ENCODE measurements around the gene ATP9A. TPM values are rescaled to one million over a fixed set of nuclear protein-coding genes. Genes with fewer than 3 reads are reported as not detected.

Gene ATP9A
- total and polyA plus RNA-seq, 3 donors from 2014 or later = 46.4 to 128 (median 89.3) TPM

DNA sequence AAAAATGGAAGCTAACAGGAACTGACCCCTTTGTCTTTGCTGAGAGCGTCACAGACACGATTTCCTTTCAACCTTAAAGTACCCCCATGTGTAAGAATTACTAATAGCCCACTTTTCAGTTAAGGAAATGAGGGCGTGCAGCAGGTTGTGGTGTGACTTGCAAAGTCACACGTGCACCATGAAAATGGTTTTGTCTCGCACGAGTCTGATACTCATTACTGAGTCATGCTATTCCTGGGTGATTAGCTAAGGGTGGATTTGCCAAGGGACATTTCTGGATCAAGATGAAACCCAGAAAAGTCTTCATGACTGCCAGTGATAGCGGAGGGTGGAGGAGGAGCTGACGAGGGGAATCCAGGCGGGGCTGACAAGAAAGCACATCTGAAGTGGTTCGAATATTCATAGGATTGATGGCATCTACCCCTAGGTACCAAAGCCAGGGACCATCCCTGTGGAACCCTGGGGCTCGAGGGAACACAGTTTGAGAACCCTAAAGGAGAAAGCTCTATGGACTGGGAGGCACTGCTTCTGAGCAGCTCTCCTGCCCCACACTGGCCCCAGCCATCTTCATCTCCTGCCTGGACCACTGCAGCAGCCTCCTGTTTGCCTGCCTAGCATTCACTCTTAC is 213.5 kb downstream of the ATP9A start:
- Histone ChIP-seq H3K27me3 (no peaks in the 10 kb centered on the region), H3K9me3 (no peaks in the 10 kb centered on the region), H3K27ac (no peak overlapping the region), H3K36me3 (ENCODE audit: low read depth, missing control alignments) (no peaks in the 10 kb centered on the region), H3K4me1 (no peaks in the 10 kb centered on the region), H3K4me3 (no peak overlapping the region)
- intact Hi-C loops (cut with DNase I; ENCODE audit: low total_unique reads) = no loop called here
- WGBS, 2 donors = 86 to 89% methylated on average over 11 of the region's 11 CpGs
- no peak for TF ChIP-seq CTCF (IDR thresholded peaks at IDR 0.05)
- no peak for TF ChIP-seq POLR2A (IDR thresholded peaks at IDR 0.05)
- DNase-seq = no peak

DNA sequence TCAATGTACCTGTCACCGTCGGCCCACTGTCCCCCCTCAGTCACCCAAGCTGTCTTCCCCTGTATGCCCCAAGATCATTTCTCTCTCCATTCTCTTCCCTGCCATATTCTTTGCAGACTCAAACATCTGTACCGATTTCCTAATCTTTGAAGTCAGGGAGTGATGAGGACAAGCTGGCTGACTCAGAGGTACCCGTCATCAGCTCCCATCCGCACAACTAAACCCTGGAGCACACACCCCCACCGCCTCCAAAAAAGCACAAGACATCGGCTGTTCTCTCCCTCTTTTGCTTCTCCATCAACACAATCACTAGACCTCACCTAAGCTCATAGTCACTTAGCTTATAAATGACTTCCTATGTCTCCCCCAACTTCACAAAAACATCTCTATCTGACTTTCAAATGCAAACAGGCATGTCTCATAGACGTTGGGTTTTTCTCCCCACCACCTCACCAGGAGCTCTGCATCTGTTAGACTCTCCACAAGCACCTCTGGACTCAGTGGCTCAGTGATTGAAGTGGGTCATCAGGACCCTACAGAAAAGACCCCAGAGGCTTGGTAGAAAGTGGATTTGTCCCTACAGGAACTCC is 214.2 kb downstream of the ATP9A start:
- Histone ChIP-seq H3K4me1 (no peaks in the 10 kb centered on the region), H3K9me3 (no peaks in the 10 kb centered on the region), H3K27me3 (no peaks in the 10 kb centered on the region), H3K36me3 (ENCODE audit: low read depth, missing control alignments) (no peaks in the 10 kb centered on the region), H3K4me3 (no peak overlapping the region), H3K27ac (no peak overlapping the region)
- TF ChIP-seq POLR2A (IDR thresholded peaks at IDR 0.05) = no peak
- no peak for TF ChIP-seq CTCF (IDR thresholded peaks at IDR 0.05)
- no peak for DNase-seq
- WGBS, 2 donors = 67 to 72% methylated on average over 8 of the region's 8 CpGs
- intact Hi-C loops (cut with DNase I; ENCODE audit: low total_unique reads) = no loop called here

DNA sequence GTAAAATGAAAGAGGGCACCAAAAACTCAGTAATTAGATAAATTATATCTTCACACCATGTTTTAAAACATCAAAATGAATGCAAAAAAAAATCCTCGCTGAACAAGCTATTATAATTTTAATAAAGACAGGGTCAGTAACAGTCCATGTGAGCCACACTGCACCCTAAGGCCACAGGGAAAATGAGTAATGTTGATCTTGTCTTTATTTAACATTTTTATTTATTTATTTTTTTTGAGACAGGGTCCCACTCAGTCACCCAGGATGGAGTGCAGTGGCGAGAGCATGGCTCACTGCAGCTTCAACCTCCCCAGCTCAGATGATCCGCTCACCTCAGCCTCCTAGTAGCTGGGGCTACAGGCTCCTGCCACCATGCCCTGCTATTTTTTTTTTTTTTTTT is 217.0 kb downstream of the ATP9A start:
- H3K27ac ChIP-seq = no peak overlapping the region
- H3K4me3 ChIP-seq = no peak overlapping the region
- no peak for DNase-seq
- H3K36me3 ChIP-seq (ENCODE audit: low read depth, missing control alignments) = no peaks in the 10 kb centered on the region
- TF ChIP-seq POLR2A (IDR thresholded peaks at IDR 0.05) (no peak), CTCF (IDR thresholded peaks at IDR 0.05) (no peak)
- no peaks in the 10 kb centered on the region for H3K4me1 ChIP-seq
- 96 to 98% methylated on average over 3 of the region's 3 CpGs for WGBS, 2 donors
- H3K9me3 ChIP-seq = no peaks in the 10 kb centered on the region
- H3K27me3 ChIP-seq = no peaks in the 10 kb centered on the region
- intact Hi-C loops (cut with DNase I; ENCODE audit: low total_unique reads) = no loop called here

DNA sequence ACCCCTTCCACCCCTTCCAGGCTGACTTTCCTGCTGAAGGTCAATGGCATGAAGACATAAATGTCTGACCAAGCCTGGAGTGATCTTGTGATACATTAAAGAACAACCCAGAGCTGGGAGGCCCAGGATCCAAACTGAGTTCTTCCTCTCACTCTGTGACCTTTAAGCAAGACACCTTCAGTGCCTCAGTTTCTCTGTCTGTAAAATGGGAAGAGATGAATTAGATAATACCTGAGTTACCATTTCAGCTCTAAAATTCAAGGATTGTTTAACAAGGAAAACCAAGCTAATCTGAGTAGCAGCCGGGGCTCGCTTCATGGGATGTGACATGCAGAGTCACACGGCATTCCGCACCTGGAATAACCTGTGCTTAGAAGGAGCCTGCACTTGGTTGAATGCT is 218.7 kb downstream of the ATP9A start:
- H3K36me3 ChIP-seq (ENCODE audit: low read depth, missing control alignments) = no peaks in the 10 kb centered on the region
- no peak for TF ChIP-seq POLR2A (IDR thresholded peaks at IDR 0.05)
- TF ChIP-seq CTCF (IDR thresholded peaks at IDR 0.05) = no peak
- H3K4me3 ChIP-seq = no peak overlapping the region
- intact Hi-C loops (cut with DNase I; ENCODE audit: low total_unique reads) = no loop called here
- WGBS, 2 donors = 97% methylated on average over 4 of the region's 4 CpGs
- no peaks in the 10 kb centered on the region for H3K27me3 ChIP-seq
- H3K9me3 ChIP-seq = no peaks in the 10 kb centered on the region
- H3K27ac ChIP-seq = no peak overlapping the region
- H3K4me1 ChIP-seq = no peaks in the 10 kb centered on the region
- DNase-seq = no peak

GRCh38 chr20:51547951-51548350 is 220.2 kb downstream of the ATP9A start:
- H3K27ac ChIP-seq = no peak overlapping the region
- no peak for DNase-seq
- no peaks in the 10 kb centered on the region for H3K27me3 ChIP-seq
- H3K9me3 ChIP-seq = no peaks in the 10 kb centered on the region
- no peak for TF ChIP-seq POLR2A (IDR thresholded peaks at IDR 0.05)
- TF ChIP-seq CTCF (IDR thresholded peaks at IDR 0.05) = no peak
- H3K36me3 ChIP-seq (ENCODE audit: low read depth, missing control alignments) = no peaks in the 10 kb centered on the region
- intact Hi-C loops (cut with DNase I; ENCODE audit: low total_unique reads) = no loop called here
- H3K4me3 ChIP-seq = no peak overlapping the region
- 93% methylated on average over 7 of the region's 7 CpGs for whole genome bisulfite sequencing, 2 donors
- H3K4me1 ChIP-seq = peaks cover 5% of the 10 kb centered on the region

Data from testis (tissue), 3 donors.